ENCODE measurements around the gene PDE6G. TPM values are rescaled to one million over a fixed set of nuclear protein-coding genes. Genes with fewer than 3 reads are reported as not detected.
A peak's percentile ranks its signal among the peaks of the same experiment; 100 is the strongest.

PDE6G gene
- total RNA-seq, 4 donors from 2014 or later = 0.62 TPM; not detected in 3

DNA sequence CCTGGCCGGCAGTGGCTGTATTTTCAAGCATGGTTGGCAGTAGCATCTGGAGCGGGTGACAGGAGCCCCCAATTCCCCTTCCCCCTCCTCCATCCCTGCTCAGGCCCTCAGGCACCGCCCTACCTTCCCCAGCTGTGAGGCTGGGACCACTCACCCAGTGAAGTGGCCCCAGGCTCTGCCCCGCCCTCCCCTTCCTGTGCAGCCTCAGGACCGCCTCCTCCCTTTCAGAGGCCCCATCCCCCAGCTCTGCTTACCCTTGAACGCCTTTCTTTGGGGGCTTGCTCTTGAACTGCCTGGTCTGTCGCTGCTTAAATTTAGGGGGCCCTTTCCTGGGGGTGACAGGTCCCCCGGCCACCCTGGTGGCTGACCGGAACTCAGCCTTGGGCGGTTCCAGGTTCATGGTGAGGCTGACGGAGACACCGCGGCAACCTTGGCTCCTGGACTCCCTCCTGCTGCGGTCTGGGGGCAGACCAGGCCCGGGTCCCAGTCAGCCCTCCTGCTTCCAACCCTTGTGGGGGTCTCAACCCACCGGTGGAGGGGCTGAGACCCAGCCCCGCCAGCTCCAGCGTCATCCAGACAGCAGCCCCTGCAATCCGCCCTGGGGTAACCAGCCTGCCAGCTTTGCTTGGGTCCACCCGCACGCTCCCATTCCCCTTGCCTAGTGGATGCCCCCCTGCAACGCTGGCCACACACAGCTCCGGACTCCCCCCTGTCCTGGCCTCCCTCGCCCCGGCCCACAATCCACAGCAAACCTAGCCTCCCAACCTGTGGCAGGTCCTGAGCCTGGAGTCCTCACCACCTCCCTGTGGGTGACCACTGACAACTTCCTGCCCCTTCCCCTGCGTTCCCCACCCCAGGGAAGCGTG, 3.2 kb downstream of the PDE6G start:
- no peak overlapping the region for H3K27ac ChIP-seq
- peaks cover 0 to 11% (median 0%) of the 10 kb centered on the region in 3 donors for H3K9me3 ChIP-seq
- H3K4me1 ChIP-seq = peaks cover 0 to 4% (median 0%) of the 10 kb centered on the region in 3 donors
- H3K36me3 ChIP-seq = no peaks in the 10 kb centered on the region
- no peak overlapping the region for H3K4me3 ChIP-seq
- H3K27me3 ChIP-seq = peaks cover 70% of the 10 kb centered on the region
- WGBS, 2 donors (ENCODE audit: low coverage in 1 of 2) = 0 to 50% methylated on average over 1 to 2 of the region's 27 CpGs
- ATAC-seq = no peak
- TF ChIP-seq POLR2AphosphoS5 (IDR thresholded peaks at IDR 0.05) = no peak
- TF ChIP-seq POLR2A (IDR thresholded peaks at IDR 0.05) = no peak
- TF ChIP-seq CTCF (IDR thresholded peaks at IDR 0.05) = no peak
- TF ChIP-seq EP300 (IDR thresholded peaks at IDR 0.05) = no peak

GRCh38 chr17:81651692-81652091, 4.7 kb downstream of the PDE6G start:
- Histone ChIP-seq H3K4me1 (peaks cover 0 to 8% (median 0%) of the 10 kb centered on the region in 3 donors), H3K36me3 (no peaks in the 10 kb centered on the region), H3K9me3 (peaks cover 0 to 11% (median 0%) of the 10 kb centered on the region in 3 donors), H3K27ac (no peak overlapping the region), H3K27me3 (peaks cover 83% of the 10 kb centered on the region), H3K4me3 (no peak overlapping the region)
- TF ChIP-seq EP300 (IDR thresholded peaks at IDR 0.05) (no peak), POLR2AphosphoS5 (IDR thresholded peaks at IDR 0.05) (no peak), POLR2A (IDR thresholded peaks at IDR 0.05) (no peak), CTCF (IDR thresholded peaks at IDR 0.05) (no peak)
- no peak for ATAC-seq
- WGBS, 2 donors (ENCODE audit: low coverage in 1 of 2) = 87% methylated on average over 4 of the region's 10 CpGs; no CpG with 5 or more reads in 1 of the 2 donors

DNA sequence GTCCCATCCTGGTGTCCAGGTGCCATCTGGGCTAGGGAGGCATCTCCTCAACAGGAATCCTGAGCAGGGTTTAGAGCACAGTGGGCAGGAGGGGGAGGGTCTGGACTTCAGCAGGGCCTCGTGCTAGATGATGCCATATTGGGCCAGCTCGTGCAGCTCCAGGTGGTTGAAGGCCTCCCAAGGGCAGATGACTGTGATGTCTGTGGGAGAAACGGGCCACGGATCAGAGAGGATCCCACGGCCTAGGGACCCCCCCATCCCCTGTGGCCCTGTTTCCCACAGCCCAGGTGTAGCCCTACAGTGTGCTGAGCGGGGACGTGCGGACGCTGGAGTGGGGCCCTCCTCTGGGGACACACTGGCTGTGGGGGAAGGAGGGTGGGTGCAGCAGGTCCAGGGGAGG, 5.4 kb downstream of the PDE6G start:
- H3K27me3 ChIP-seq = peaks cover 83% of the 10 kb centered on the region
- TF ChIP-seq POLR2A (IDR thresholded peaks at IDR 0.05) (no peak), EP300 (IDR thresholded peaks at IDR 0.05) (no peak), POLR2AphosphoS5 (IDR thresholded peaks at IDR 0.05) (no peak), CTCF (IDR thresholded peaks at IDR 0.05) (no peak)
- no peak overlapping the region for H3K27ac ChIP-seq
- peaks cover 0 to 11% (median 0%) of the 10 kb centered on the region in 3 donors for H3K9me3 ChIP-seq
- peak; percentile 15 for ATAC-seq
- 46% methylated on average over 5 of the region's 9 CpGs; no CpG with 5 or more reads in 1 of the 2 donors for WGBS, 2 donors (ENCODE audit: low coverage in 1 of 2)
- H3K4me3 ChIP-seq = no peak overlapping the region
- no peaks in the 10 kb centered on the region for H3K36me3 ChIP-seq
- peaks cover 0 to 8% (median 0%) of the 10 kb centered on the region in 3 donors for H3K4me1 ChIP-seq

DNA sequence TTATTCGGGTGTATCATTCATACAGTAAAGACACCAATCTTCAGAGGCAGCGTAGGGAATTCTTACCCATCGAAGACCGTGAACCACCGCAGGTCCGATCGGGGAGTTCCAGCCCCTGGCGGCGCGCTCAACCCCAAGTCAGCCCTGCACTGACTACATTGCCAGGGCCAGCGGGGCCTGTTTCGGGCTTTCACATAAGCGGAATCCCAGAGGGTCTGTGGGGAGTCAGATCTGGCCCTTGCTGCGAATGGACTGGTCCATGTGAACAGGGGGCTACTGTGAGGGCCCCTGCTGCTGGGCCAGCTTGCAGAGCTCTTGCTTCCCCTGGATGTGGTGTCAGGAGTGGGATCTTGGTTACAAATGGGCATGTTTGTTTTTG, 7.6 kb downstream of the PDE6G start:
- TF ChIP-seq POLR2AphosphoS5 (IDR thresholded peaks at IDR 0.05) = no peak
- 55 to 88% methylated on average over 8 to 13 of the region's 14 CpGs for whole genome bisulfite sequencing, 2 donors (ENCODE audit: low coverage in 1 of 2)

DNA sequence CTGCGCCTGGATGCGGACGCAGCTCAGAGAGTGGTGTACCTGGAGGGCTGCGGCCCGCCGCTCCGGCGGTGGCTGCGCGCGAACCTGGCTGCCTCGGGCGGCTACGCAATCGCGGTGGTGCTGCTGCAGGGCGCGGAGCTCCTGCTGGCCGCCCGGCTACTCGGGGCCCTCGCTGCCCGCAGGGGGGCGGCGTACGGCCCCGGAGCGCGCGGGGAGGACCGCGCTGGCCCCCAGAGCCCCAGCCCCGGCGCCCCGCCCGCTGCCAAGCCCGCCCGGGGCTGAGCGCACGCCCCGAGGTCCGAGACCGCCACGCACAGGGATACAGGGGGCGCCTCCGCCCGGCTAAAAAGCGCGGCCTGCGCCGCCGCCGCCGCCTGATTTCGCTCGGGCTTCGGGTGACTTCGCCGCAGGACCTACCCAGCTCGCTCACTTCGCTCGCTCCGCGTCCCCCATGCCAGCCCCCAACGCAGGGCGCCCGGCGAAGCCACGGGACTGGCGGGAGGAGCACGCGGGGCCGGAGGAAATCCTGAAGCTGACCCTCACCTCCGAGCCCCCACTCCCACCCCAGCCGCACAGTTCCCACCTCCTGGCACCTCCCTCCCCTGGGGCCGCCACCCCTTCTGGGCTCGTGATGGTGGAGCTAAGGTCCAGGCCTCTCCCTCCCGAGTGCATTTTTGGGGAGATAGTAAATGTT, 8.2 kb downstream of the PDE6G start:
- no peak for ATAC-seq
- Histone ChIP-seq H3K27me3 (peaks cover 62% of the 10 kb centered on the region), H3K9me3 (peaks cover 0 to 11% (median 0%) of the 10 kb centered on the region in 3 donors), H3K27ac (no peak overlapping the region), H3K36me3 (no peaks in the 10 kb centered on the region), H3K4me3 (no peak overlapping the region), H3K4me1 (peaks cover 0 to 8% (median 0%) of the 10 kb centered on the region in 3 donors)
- 17% methylated on average over 3 of the region's 78 CpGs for WGBS, 2 donors (ENCODE audit: low coverage in 1 of 2)
- TF ChIP-seq EP300 (IDR thresholded peaks at IDR 0.05) (no peak), POLR2AphosphoS5 (IDR thresholded peaks at IDR 0.05) (no peak), CTCF (IDR thresholded peaks at IDR 0.05) (no peak), POLR2A (IDR thresholded peaks at IDR 0.05) (no peak)

More for the DNA sequence above, 7.6 kb downstream of the PDE6G start:
- no peak for ATAC-seq
- H3K4me1 ChIP-seq = peaks cover 0 to 8% (median 0%) of the 10 kb centered on the region in 3 donors
- peaks cover 0 to 11% (median 0%) of the 10 kb centered on the region in 3 donors for H3K9me3 ChIP-seq
- no peak overlapping the region for H3K4me3 ChIP-seq
- no peak overlapping the region for H3K27ac ChIP-seq
- H3K27me3 ChIP-seq = peaks cover 67% of the 10 kb centered on the region
- H3K36me3 ChIP-seq = no peaks in the 10 kb centered on the region
